ENCODE data around the gene SCGN.

The SCGN gene

GRCh38 chr6:25685896-25686295, 33.9 kb downstream of the SCGN start:
- H3K9ac ChIP-seq (ENCODE audit: low read depth, low read length) = no peak overlapping the region
- no peaks in the 10 kb centered on the region for H3K9me3 ChIP-seq (ENCODE audit: control insufficient read depth, insufficient read depth, low read length)
- no peaks in the 10 kb centered on the region for H3K4me1 ChIP-seq (ENCODE audit: insufficient read depth, low read length)
- H3K36me3 ChIP-seq (ENCODE audit: insufficient read depth, low read length) = no peaks in the 10 kb centered on the region

GRCh38 chr6:25686856-25687255, 34.8 kb downstream of the SCGN start:
- Histone ChIP-seq H3K9me3 (ENCODE audit: control insufficient read depth, insufficient read depth, low read length) (no peaks in the 10 kb centered on the region), H3K9ac (ENCODE audit: low read depth, low read length) (no peak overlapping the region), H3K36me3 (ENCODE audit: insufficient read depth, low read length) (no peaks in the 10 kb centered on the region)

GRCh38 chr6:25689966-25690365, 38.0 kb downstream of the SCGN start:
- no peak overlapping the region for H3K9ac ChIP-seq (ENCODE audit: low read depth, low read length)
- no peaks in the 10 kb centered on the region for H3K9me3 ChIP-seq (ENCODE audit: control insufficient read depth, insufficient read depth, low read length)
- H3K36me3 ChIP-seq (ENCODE audit: insufficient read depth, low read length) = no peaks in the 10 kb centered on the region
- H3K4me1 ChIP-seq (ENCODE audit: insufficient read depth, low read length) = no peaks in the 10 kb centered on the region

More at GRCh38 chr6:25686856-25687255, 34.8 kb downstream of the SCGN start:
- H3K4me1 ChIP-seq (ENCODE audit: insufficient read depth, low read length) = no peaks in the 10 kb centered on the region

- Histone ChIP-seq H3K9me3 (ENCODE audit: control insufficient read depth, insufficient read depth, low read length) (no peaks in the 10 kb centered on the region), H3K36me3 (ENCODE audit: insufficient read depth, low read length) (no peaks in the 10 kb centered on the region), H3K4me1 (ENCODE audit: insufficient read depth, low read length) (no peaks in the 10 kb centered on the region), H3K9ac (ENCODE audit: low read depth, low read length) (no peak overlapping the region)
Measured at GRCh38 chr6:25691894-25692293, 39.9 kb downstream of the SCGN start.

GRCh38 chr6:25692472-25692871, 40.5 kb downstream of the SCGN start:
- Histone ChIP-seq H3K9ac (ENCODE audit: low read depth, low read length) (no peak overlapping the region), H3K36me3 (ENCODE audit: insufficient read depth, low read length) (no peaks in the 10 kb centered on the region), H3K4me1 (ENCODE audit: insufficient read depth, low read length) (no peaks in the 10 kb centered on the region), H3K9me3 (ENCODE audit: control insufficient read depth, insufficient read depth, low read length) (no peaks in the 10 kb centered on the region)

- Histone ChIP-seq H3K9me3 (ENCODE audit: control insufficient read depth, insufficient read depth, low read length) (no peaks in the 10 kb centered on the region), H3K4me1 (ENCODE audit: insufficient read depth, low read length) (no peaks in the 10 kb centered on the region), H3K36me3 (ENCODE audit: insufficient read depth, low read length) (no peaks in the 10 kb centered on the region), H3K9ac (ENCODE audit: low read depth, low read length) (no peak overlapping the region)
Measured at GRCh38 chr6:25694366-25694765, 42.4 kb downstream of the SCGN start.

- no peaks in the 10 kb centered on the region for H3K4me1 ChIP-seq (ENCODE audit: insufficient read depth, low read length)
- no peaks in the 10 kb centered on the region for H3K9me3 ChIP-seq (ENCODE audit: control insufficient read depth, insufficient read depth, low read length)
- H3K9ac ChIP-seq (ENCODE audit: low read depth, low read length) = no peak overlapping the region
- H3K36me3 ChIP-seq (ENCODE audit: insufficient read depth, low read length) = no peaks in the 10 kb centered on the region
Measured at GRCh38 chr6:25695671-25696070, 43.7 kb downstream of the SCGN start.

GRCh38 chr6:25697537-25698340, 45.7 kb downstream of the SCGN start:
- H3K9ac ChIP-seq (ENCODE audit: low read depth, low read length) = no peak overlapping the region
- no peaks in the 10 kb centered on the region for H3K9me3 ChIP-seq (ENCODE audit: control insufficient read depth, insufficient read depth, low read length)
- H3K36me3 ChIP-seq (ENCODE audit: insufficient read depth, low read length) = no peaks in the 10 kb centered on the region
- no peaks in the 10 kb centered on the region for H3K4me1 ChIP-seq (ENCODE audit: insufficient read depth, low read length)

GRCh38 chr6:25698631-25699030, 46.6 kb downstream of the SCGN start:
- Histone ChIP-seq H3K9me3 (ENCODE audit: control insufficient read depth, insufficient read depth, low read length) (no peaks in the 10 kb centered on the region), H3K4me1 (ENCODE audit: insufficient read depth, low read length) (no peaks in the 10 kb centered on the region)

GRCh38 chr6:25699649-25700048, 47.6 kb downstream of the SCGN start:
- no peaks in the 10 kb centered on the region for H3K9me3 ChIP-seq (ENCODE audit: control insufficient read depth, insufficient read depth, low read length)
- H3K9ac ChIP-seq (ENCODE audit: low read depth, low read length) = no peak overlapping the region
- no peaks in the 10 kb centered on the region for H3K4me1 ChIP-seq (ENCODE audit: insufficient read depth, low read length)
- no peaks in the 10 kb centered on the region for H3K36me3 ChIP-seq (ENCODE audit: insufficient read depth, low read length)

More at GRCh38 chr6:25698631-25699030, 46.6 kb downstream of the SCGN start:
- H3K36me3 ChIP-seq (ENCODE audit: insufficient read depth, low read length) = no peaks in the 10 kb centered on the region
- H3K9ac ChIP-seq (ENCODE audit: low read depth, low read length) = no peak overlapping the region

- H3K36me3 ChIP-seq (ENCODE audit: insufficient read depth, low read length) = no peaks in the 10 kb centered on the region
- no peaks in the 10 kb centered on the region for H3K9me3 ChIP-seq (ENCODE audit: control insufficient read depth, insufficient read depth, low read length)
- no peaks in the 10 kb centered on the region for H3K4me1 ChIP-seq (ENCODE audit: insufficient read depth, low read length)
- H3K9ac ChIP-seq (ENCODE audit: low read depth, low read length) = no peak overlapping the region
Measured at GRCh38 chr6:25700761-25701160, 48.7 kb downstream of the SCGN start.

- Histone ChIP-seq H3K9ac (ENCODE audit: low read depth, low read length) (no peak overlapping the region), H3K36me3 (ENCODE audit: insufficient read depth, low read length) (no peaks in the 10 kb centered on the region), H3K4me1 (ENCODE audit: insufficient read depth, low read length) (no peaks in the 10 kb centered on the region), H3K9me3 (ENCODE audit: control insufficient read depth, insufficient read depth, low read length) (no peaks in the 10 kb centered on the region)
Measured at GRCh38 chr6:25701807-25702206, 49.8 kb downstream of the SCGN start.

- Histone ChIP-seq H3K4me1 (ENCODE audit: insufficient read depth, low read length) (no peaks in the 10 kb centered on the region), H3K9me3 (ENCODE audit: control insufficient read depth, insufficient read depth, low read length) (no peaks in the 10 kb centered on the region), H3K36me3 (ENCODE audit: insufficient read depth, low read length) (no peaks in the 10 kb centered on the region), H3K9ac (ENCODE audit: low read depth, low read length) (no peak overlapping the region)
Measured at GRCh38 chr6:25703005-25703404, 51.0 kb downstream of the SCGN start.

GRCh38 chr6:25704001-25704400, 52.0 kb downstream of the SCGN start:
- Histone ChIP-seq H3K9ac (ENCODE audit: low read depth, low read length) (no peak overlapping the region), H3K36me3 (ENCODE audit: insufficient read depth, low read length) (no peaks in the 10 kb centered on the region), H3K4me1 (ENCODE audit: insufficient read depth, low read length) (no peaks in the 10 kb centered on the region), H3K9me3 (ENCODE audit: control insufficient read depth, insufficient read depth, low read length) (no peaks in the 10 kb centered on the region)

GRCh38 chr6:25706314-25707014, 54.4 kb downstream of the SCGN start:
- H3K36me3 ChIP-seq (ENCODE audit: insufficient read depth, low read length) = no peaks in the 10 kb centered on the region
- H3K9ac ChIP-seq (ENCODE audit: low read depth, low read length) = no peak overlapping the region
- H3K9me3 ChIP-seq (ENCODE audit: control insufficient read depth, insufficient read depth, low read length) = no peaks in the 10 kb centered on the region
- H3K4me1 ChIP-seq (ENCODE audit: insufficient read depth, low read length) = no peaks in the 10 kb centered on the region
